HG02623 (cell line): ENCODE results near the gene CACUL1.
"Not testable (repeated sequence)": the region's sequence is repeated elsewhere in the genome, so short reads cannot be mapped to it uniquely, and the experiment has no call there.

ENCODE experiments used
- ATAC-seq: cut with Tn5 transposase; IDR thresholded peaks from one replicate; pipeline ENCODE4 v1.9.1; 2021; ENCODE audit warnings: moderate library complexity; ENCODE audit not compliant: unreplicated experiment

Gene CACUL1

DNA sequence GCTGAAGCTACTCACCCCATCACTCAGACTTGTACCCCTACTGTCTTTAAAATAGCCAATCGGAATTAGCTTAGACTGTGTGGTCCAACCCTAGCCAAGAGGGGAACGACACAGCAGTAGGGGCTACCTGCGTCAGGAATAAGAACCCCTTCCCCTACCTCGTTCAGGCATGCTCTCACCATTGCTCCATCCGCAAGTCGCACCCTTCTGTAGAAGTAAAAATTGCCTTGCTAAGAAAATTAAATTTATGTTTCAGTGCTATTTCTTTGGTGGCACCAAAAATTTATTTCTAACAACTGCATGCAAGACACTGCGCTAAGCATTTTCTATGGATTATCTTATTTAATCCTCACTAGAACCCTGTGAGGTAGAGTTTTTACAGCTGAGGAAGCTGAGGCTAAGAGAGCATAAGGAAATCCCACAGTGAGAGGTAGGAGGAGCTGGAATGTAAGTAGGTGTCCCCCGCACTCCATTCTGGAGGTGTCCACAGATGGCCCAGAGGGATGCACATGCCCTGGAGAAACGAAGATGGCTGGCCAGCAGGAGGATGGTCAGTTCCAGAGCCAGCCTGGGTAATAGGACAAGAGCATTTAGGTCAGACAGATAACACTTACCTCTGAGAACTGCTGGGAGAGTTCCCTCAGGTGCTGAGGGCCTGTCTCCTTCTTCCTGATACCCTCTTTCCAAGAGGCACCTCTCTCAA, 15.3 kb upstream of the CACUL1 start:
- ATAC-seq, result no peak

GRCh38 chr10:118768041-118768919, 13.5 kb upstream of the CACUL1 start:
- no peak for ATAC-seq

GRCh38 chr10:118767297-118768040, 12.7 kb upstream of the CACUL1 start:
- ATAC-seq, result no peak

DNA sequence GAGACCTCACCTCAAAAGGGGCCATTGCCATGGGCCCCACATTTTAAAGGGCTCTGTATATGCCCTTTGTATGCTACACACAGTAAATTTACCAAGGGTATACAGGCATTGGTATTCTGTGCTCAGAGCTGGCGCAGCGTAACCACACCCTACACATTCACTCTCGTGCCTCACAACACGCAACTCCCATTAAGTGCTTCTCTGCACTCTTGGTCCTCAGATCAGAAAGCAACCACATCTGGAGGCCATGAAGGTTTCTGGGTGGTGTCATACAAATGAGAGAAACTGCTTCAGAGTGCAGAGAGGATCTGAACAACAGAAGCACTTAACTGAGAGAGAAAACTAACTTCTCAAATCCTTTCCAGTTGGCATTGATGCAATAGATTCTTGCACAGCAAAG, 9.4 kb upstream of the CACUL1 start:
- no peak for ATAC-seq

DNA sequence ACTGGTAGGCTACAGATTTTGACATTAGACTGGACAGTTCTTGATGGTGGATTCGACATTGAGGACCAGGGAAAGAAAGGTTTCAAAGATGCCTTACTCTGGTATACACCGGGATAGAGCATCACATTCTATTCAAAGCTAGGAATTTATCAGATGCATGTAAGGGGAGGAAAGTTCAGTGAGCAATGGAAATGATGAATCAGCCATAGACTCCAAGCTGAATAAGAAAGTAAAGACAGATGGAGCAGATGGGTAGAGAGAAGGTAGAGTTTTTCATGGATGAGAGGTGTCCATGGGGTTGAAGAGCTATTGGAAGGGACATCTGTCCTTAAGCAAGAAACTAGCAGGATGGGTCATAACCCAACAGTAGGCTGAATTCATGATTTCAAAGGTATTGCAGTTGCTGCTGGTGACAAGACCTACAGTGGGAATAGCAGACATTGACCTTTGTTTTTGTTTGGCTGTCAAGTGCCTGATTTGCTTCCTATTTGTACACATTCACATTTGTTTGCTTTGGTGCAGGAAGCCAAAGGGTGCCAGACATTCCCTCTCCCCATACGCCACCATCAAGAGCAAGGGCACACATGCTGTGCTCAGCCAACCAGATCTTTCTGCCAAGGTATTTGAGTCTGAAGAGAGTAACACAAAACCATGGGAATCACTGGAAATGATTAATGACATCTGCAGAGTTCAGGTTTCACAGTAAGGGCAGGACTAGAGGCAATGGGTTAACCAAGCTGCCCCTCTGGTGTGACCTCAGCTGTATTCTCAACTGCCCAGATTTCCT, 8.6 kb upstream of the CACUL1 start:
- no peak for ATAC-seq

- no peak for ATAC-seq
These were observed 5.5 kb upstream of the CACUL1 start for GRCh38 chr10:118760265-118760664.

GRCh38 chr10:118758449-118758848, 3.7 kb upstream of the CACUL1 start:
- ATAC-seq, result no peak

DNA sequence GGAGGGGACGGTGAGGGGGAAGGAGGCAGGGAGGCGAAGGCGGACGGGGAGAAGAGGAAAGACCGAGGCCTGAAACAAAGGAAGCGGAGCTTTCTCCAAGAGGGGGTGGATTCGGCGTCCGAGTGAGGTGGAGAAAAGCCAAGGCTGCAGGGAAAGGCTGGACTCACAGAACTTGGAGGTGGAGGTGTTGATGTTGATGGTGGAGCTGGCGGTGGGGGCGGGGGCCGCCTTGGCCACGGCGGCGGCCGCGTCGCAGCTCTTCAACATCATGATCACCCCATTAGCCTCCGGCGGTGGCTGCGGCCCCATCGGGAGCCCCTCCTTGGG, 578 bp downstream of the CACUL1 start:
- ATAC-seq, result no peak

GRCh38 chr10:118753331-118754228, 1.2 kb downstream of the CACUL1 start:
- peak; percentile 10 for ATAC-seq

DNA sequence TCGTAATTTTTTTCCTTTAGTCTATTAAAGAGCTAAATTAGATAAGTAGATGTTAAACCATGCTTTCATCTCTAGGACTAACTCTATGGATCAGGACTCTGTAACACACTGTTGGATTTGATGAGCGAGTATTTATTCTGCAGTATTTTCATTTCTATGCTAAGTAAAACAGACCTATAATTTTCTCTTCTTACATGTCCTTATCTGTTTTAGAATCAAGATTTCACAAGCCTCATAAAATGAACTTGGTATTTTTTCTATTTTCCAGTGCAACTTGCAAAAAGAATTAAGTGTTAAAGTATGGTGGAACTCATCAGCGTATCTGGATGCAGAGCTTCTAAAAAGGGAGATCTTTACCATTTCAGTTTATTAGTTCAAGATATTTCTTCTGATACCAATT, 2.4 kb downstream of the CACUL1 start:
- ATAC-seq, result no peak

DNA sequence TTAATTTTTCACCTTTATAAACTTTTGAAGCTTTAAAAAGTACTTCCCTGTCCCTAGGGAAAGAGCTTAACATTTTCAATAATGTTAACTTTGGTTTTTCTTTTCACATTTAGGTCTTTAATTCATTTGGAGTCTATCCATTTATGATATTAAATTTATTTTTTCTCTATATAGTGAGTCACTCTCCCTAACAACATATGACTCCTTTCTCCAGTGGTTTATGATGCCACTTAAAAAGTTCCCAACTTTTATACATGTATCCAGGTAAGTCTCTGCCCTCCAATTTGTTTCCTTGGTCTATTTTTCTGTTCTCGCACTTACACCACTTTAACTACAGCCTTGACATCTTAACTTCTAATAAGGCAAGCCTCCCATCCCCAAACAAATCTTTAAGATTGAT, 3.5 kb downstream of the CACUL1 start:
- ATAC-seq, result no peak

DNA sequence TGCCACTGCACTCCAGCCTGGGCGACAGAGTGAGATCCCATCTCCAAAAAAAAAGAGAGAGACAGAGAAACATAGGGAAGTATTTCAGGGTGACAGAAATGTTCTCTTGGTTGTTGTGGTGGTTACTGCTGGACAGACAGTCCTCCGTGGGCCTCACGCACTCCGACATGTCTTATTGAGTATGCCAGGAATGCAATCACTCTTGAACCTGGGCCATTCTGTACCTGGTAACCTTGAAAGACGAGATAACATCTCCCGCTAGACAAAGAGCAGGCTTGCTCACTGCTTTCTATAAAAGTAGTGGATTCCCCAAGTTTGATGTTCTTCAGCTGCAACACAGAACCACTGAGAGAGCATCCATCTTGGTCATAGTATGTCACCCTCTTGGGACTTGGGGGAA, 6.7 kb downstream of the CACUL1 start:
- ATAC-seq, result no peak

- no peak for ATAC-seq
These were observed 8.5 kb downstream of the CACUL1 start for GRCh38 chr10:118746246-118746645.

DNA sequence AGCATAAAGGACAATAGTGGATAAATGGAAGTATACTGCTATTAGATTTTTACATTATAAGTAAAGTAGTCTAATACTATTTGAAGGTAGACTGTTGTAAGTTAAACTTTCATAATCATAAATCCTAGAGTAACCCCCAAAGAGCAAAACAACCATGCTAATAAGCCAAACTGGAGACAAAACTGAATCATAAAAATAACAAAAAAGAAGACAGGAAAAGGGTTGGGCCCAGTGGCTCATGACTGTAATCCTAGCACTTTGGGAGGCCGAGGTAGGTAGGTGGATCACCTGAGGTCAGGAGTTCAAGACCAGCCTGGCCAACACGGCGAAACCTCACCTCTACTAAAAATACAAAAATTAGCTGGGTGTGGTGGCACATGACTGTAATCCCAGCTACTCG, 9.7 kb downstream of the CACUL1 start:
- ATAC-seq, result no peak

DNA sequence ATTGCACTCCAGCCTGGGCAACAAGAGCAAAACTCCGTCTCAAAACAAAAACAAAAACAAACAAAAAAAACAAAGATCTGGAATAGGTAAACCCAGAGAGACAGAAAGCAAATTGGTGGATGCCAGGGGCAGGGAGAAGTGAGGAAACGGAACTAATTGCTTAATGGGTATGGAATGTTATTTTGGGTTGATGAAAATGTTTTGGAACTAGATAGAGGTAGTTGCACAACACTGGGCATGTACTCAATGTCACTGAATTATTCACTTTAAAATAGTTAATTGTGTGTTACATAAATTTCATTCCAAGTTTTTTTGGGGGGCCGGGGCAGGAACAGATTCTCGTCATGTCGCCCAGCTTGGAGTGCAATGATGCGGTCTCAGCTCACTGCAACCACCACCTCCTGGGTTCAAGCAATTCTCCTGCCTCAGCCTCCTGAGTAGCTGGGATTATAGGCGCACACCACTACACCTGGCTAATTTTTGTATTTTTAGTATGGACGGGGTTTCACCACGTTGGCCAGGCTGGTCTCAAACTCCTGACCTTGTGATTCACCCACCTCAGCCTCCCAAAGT, 10.3 kb downstream of the CACUL1 start:
- ATAC-seq, result not testable (repeated sequence)

DNA sequence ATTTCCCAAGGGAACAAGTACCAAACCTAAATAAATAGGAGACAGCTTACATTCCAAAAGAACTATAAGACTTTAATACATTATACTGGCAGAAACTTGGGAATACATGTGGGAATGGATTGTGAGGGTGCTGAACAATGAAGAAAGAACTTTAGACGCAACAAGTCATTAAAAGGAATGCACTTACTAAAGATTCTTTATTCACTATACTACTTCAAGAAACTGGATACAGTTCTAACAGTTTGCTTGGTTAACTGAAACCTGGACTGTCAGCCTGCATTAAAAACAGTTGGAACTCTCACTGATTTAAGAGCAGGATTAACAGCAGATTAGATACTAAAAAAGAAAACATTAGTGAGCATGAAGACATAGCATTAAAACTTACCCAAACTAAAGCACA, 12.0 kb downstream of the CACUL1 start:
- ATAC-seq, result no peak

- ATAC-seq, result no peak
These were observed 12.7 kb downstream of the CACUL1 start for GRCh38 chr10:118742032-118742431.

DNA sequence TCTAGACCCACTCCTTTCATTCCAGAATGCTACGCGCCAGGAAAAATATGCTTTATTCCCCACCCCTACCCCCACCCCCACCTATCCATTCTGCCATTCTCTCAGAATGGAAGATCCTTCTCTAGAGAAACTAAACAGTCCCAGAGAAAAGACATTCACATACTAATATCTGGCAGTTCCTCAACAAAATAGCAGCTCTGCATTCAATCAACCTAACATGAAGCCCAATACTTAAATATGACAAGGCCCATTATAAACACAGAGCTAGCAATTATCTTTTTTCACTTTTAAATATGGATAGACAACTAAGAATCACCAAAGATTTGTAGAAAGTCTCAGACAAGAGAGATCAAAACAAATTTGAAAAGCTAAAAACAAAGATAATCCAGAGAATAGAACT, 16.4 kb downstream of the CACUL1 start:
- ATAC-seq, result no peak

DNA sequence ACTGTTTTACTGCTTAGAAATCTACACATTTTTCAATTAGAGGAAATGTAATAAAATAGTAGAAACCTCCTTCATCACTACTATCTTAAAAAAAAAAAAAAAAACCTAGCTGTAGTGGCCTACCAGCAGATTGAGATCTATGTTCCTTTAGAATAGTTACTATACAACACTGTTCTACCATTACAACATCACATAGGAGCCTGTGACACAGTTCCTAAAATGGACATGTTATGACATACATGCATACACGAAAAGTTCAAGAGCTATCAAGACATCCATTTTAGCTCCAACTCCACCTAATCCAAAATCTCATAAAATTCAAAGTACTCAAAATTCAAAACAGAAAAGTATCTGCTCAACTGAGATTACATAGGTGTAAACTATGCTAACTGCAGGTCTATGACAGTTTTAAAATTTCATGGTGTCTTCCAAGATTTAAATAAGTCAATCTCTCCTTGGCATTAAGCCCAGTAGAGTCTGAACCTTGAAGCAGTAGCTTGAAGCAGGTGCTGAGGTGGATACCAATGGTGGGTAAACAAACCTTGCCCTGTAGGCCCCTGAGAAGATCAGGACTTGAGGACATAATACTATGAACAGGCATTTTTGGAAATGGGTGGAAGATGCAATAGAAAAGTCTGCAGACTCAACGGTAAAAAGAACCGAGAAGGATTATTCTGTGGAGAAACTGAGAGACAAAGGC, 17.0 kb downstream of the CACUL1 start:
- no peak for ATAC-seq
